ENCODE data around the gene GLIS1.

The GLIS1 gene

DNA sequence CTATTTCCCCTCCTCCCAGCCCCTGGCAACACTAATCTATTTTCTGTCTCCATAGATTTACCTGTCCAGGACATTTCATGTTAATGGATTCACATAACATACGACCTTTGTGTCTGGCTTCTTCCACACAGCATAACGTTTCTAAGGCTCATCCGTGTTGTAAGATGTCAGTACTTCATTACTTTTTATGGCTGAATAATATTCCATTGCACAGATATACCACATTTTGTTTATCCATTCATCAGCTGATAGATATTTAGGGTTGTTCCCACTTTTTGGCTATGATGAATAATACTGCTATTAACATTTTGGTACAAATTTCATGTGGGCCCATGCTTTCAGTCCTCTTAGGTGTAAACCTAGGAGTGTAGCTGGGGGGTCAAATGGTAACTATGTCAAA is 38.2 kb downstream of the GLIS1 start:
- POLR2A ChIA-PET, result no interaction called here

DNA sequence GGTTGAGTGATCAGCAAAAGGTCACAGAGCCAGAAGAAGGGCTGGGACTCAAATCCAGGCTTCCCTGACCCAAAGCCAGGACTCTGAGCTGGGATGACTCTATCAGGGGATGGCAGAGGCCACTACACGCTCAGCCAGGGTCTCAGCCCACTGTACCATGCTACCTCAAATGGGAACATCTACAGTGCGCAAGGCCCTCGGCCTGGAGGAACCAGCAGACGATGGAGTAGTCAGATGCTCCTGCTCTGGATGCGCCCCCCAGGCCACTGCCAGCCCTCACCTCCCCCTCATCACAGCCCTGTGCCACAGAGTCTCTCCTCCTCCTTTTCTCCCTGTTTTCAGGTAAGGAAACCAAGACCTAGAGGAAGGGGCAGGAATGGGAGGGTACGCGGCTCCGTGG is 39.0 kb downstream of the GLIS1 start:
- DNase-seq (ENCODE audit: extremely low spot score), result no peak
- no peak for TF ChIP-seq FOXK2 (IDR thresholded peaks at IDR 0.05)
- no peak for TF ChIP-seq SUZ12 (IDR thresholded peaks at IDR 0.05)
- no peak for TF ChIP-seq BHLHE40 (IDR thresholded peaks at IDR 0.05; ENCODE audit: borderline replicate concordance)
- TF ChIP-seq LEF1 (IDR thresholded peaks at IDR 0.05; ENCODE audit: borderline replicate concordance), result no peak
- no peak for TF ChIP-seq NFRKB (IDR thresholded peaks at IDR 0.05)
- TF ChIP-seq TARDBP (IDR thresholded peaks at IDR 0.05), result no peak
- no peak for TF ChIP-seq ARNT (IDR thresholded peaks at IDR 0.05)
- TF ChIP-seq L3MBTL2 (conservative IDR thresholded peaks at IDR 0.05), result no peak
- ChIA-PET CTCF (no interaction called here), POLR2A (no interaction called here)

More for the DNA sequence above, 38.2 kb downstream of the GLIS1 start:
- no peak for DNase-seq (ENCODE audit: extremely low spot score)
- CTCF ChIA-PET, result no interaction called here
- TF ChIP-seq ELF4 (IDR thresholded peaks at IDR 0.05) (no peak), CTBP1 (IDR thresholded peaks at IDR 0.05; ENCODE audit: borderline replicate concordance) (no peak), L3MBTL2 (conservative IDR thresholded peaks at IDR 0.05) (no peak), BHLHE40 (IDR thresholded peaks at IDR 0.05; ENCODE audit: borderline replicate concordance) (no peak)

DNA sequence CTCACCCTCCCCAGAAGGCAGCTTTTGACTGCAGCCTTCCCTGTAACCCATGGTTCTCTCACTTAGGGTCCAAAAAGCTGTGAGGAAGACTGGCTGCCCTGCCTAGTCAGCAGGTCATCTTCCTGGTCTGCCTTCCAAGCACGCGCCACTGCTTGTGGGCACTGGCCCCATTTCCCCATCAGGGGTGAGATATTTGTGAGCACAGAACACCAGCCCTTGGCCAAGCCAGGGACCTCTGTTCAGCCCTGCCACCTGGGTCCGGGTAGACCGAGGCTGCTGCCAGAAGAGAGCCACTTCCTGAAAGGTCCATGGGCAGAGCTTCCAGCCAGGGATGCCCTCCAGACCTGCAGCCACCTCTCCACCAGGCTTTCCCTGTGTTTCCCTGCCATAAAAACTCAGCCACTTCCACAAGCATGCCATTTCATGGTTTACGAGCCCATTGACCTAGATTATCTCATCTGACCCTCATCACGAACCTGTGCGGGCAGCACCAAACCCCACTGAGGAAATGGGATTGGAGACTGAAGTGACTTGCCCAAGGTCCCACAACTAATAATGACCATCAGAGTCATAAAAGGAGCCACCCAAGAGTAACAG is 40.5 kb downstream of the GLIS1 start:
- ChIA-PET CTCF (no interaction called here), POLR2A (no interaction called here)
- no peak for DNase-seq (ENCODE audit: extremely low spot score)
- TF ChIP-seq FOXM1 (IDR thresholded peaks at IDR 0.05; ENCODE audit: borderline replicate concordance) (no peak), L3MBTL2 (conservative IDR thresholded peaks at IDR 0.05) (no peak), BHLHE40 (IDR thresholded peaks at IDR 0.05; ENCODE audit: borderline replicate concordance) (no peak), ELF4 (IDR thresholded peaks at IDR 0.05) (no peak), SUZ12 (IDR thresholded peaks at IDR 0.05) (no peak), TARDBP (IDR thresholded peaks at IDR 0.05) (no peak), CTBP1 (IDR thresholded peaks at IDR 0.05; ENCODE audit: borderline replicate concordance) (no peak), HDGF (IDR thresholded peaks at IDR 0.05; ENCODE audit: borderline replicate concordance) (no peak), FOXA1 (IDR thresholded peaks at IDR 0.05) (no peak), SP1 (IDR thresholded peaks at IDR 0.05) (no peak), LEF1 (IDR thresholded peaks at IDR 0.05; ENCODE audit: borderline replicate concordance) (no peak), ZNF384 (IDR thresholded peaks at IDR 0.05) (no peak), FOXK2 (IDR thresholded peaks at IDR 0.05) (no peak), NFRKB (IDR thresholded peaks at IDR 0.05) (no peak)
- TF ChIP-seq, protein P1, sequence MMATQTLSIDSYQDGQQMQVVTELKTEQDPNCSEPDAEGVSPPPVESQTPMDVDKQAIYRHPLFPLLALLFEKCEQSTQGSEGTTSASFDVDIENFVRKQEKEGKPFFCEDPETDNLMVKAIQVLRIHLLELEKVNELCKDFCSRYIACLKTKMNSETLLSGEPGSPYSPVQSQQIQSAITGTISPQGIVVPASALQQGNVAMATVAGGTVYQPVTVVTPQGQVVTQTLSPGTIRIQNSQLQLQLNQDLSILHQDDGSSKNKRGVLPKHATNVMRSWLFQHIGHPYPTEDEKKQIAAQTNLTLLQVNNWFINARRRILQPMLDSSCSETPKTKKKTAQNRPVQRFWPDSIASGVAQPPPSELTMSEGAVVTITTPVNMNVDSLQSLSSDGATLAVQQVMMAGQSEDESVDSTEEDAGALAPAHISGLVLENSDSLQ (IDR thresholded peaks at IDR 0.05), result no peak

DNA sequence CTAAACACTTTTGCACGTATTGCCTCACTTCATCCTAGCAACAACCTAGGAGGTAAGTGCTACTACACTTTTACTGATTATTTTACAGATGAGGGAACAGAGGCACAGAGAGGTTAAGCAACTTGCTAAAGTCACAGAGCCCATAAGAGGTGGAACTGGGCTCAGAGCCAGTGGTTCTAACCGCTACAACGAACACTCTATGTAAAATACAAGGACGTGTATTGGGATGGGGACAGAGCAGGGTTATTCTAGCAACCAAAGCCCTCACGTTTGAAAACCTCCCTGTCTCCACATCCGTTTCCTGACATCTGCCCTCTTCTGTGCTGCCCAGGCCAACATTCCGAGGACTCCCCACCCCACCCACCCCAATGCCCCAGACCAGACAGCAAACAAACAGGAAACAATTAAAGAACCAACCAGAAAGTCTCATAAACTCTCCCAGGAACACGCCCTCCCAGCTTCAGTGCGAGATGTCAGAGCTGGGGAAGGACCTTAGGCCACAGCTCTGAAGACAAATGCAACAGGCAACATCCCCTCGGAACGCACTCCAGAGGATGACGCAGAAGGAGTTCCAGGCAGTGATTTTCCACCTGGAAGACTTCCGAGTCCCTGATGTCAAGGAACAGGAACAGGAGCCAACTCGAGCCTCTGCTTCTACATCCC is 41.1 kb downstream of the GLIS1 start:
- ChIA-PET POLR2A (no interaction called here), CTCF (interaction anchor here (1.1 kb wide), 1 partner anchor 18 kb away, joined by 4 read pairs; no protein-coding TSS in a partner anchor)
- TF ChIP-seq TARDBP (IDR thresholded peaks at IDR 0.05), result no peak
- no peak for TF ChIP-seq NFRKB (IDR thresholded peaks at IDR 0.05)
- TF ChIP-seq LEF1 (IDR thresholded peaks at IDR 0.05; ENCODE audit: borderline replicate concordance), result no peak
- no peak for TF ChIP-seq L3MBTL2 (conservative IDR thresholded peaks at IDR 0.05)
- no peak for TF ChIP-seq ELF4 (IDR thresholded peaks at IDR 0.05)
- no peak for DNase-seq (ENCODE audit: extremely low spot score)

DNA sequence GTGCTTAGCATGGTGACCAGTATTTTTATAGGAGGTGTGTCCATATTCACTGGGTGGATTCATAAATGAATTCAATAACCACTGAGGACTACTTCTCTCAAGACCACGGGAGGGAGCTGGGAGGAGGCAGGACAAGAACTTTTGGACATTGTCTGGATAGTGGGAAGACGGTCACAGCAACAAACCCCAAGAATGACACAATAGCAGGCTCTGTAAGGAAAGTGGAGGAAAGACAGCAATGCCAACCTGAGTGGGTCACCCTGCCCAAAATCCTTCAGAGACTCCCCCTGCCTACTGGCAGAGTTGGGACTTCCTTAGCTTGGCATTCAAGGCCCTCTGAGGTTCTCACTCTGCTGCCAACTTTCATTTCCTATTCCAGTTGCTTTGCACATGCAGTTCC is 42.0 kb downstream of the GLIS1 start:
- TF ChIP-seq LEF1 (IDR thresholded peaks at IDR 0.05; ENCODE audit: borderline replicate concordance), result no peak
- no peak for TF ChIP-seq FOXK2 (IDR thresholded peaks at IDR 0.05)
- no peak for TF ChIP-seq ARNT (IDR thresholded peaks at IDR 0.05)
- no peak for TF ChIP-seq L3MBTL2 (conservative IDR thresholded peaks at IDR 0.05)
- no peak for TF ChIP-seq CTBP1 (IDR thresholded peaks at IDR 0.05; ENCODE audit: borderline replicate concordance)
- no peak for TF ChIP-seq HDGF (IDR thresholded peaks at IDR 0.05; ENCODE audit: borderline replicate concordance)
- TF ChIP-seq FOXM1 (IDR thresholded peaks at IDR 0.05; ENCODE audit: borderline replicate concordance), result no peak
- TF ChIP-seq, protein P1 (IDR thresholded peaks at IDR 0.05), result no peak
- TF ChIP-seq TARDBP (IDR thresholded peaks at IDR 0.05), result no peak
- no peak for TF ChIP-seq SUZ12 (IDR thresholded peaks at IDR 0.05)
- no peak for TF ChIP-seq NFRKB (IDR thresholded peaks at IDR 0.05)
- TF ChIP-seq ZNF384 (IDR thresholded peaks at IDR 0.05), result no peak
- TF ChIP-seq SP1 (IDR thresholded peaks at IDR 0.05), result no peak
- no peak for TF ChIP-seq FOXA1 (IDR thresholded peaks at IDR 0.05)
- no peak for TF ChIP-seq ELF4 (IDR thresholded peaks at IDR 0.05)
- ChIA-PET CTCF (interaction anchor here (1.1 kb wide), 1 partner anchor 19 kb away, joined by 4 read pairs; no protein-coding TSS in a partner anchor), POLR2A (interaction anchor here (0.6 kb wide), 1 partner anchor 12 kb away, joined by 3 read pairs; no protein-coding TSS in a partner anchor)

DNA sequence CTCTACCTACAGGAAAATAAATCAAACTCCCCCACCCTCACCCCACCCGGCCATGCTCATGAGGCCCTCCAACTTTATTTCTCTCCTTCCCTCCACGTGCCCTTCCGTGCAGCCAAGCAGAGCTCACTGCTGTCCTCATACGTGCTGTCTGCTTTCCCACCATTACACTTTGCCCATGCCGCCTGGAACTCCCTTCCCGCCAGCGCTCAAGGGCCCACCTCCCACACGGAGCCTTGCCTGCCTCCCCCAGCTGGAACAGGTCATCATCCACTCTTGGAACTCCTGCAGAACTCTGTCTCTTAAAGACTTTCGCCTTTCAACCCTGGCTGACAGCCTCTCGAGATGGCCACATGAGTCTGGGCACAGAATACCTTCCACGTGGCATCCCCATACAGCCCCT is 42.4 kb downstream of the GLIS1 start:
- CTCF ChIA-PET, result interaction anchor here (1.0 kb wide), 1 partner anchor 19 kb away, joined by 4 read pairs; no protein-coding TSS in a partner anchor
- DNase-seq (ENCODE audit: extremely low spot score), result no peak
- TF ChIP-seq HDGF (IDR thresholded peaks at IDR 0.05; ENCODE audit: borderline replicate concordance) (no peak), BHLHE40 (IDR thresholded peaks at IDR 0.05; ENCODE audit: borderline replicate concordance) (no peak), CTBP1 (IDR thresholded peaks at IDR 0.05; ENCODE audit: borderline replicate concordance) (no peak), ZNF384 (IDR thresholded peaks at IDR 0.05) (no peak), L3MBTL2 (conservative IDR thresholded peaks at IDR 0.05) (no peak), ELF4 (IDR thresholded peaks at IDR 0.05) (no peak), FOXA1 (IDR thresholded peaks at IDR 0.05) (no peak), LEF1 (IDR thresholded peaks at IDR 0.05; ENCODE audit: borderline replicate concordance) (no peak), FOXM1 (IDR thresholded peaks at IDR 0.05; ENCODE audit: borderline replicate concordance) (no peak), ARNT (IDR thresholded peaks at IDR 0.05) (no peak), SP1 (IDR thresholded peaks at IDR 0.05) (no peak)
- TF ChIP-seq, protein P1 (IDR thresholded peaks at IDR 0.05), result no peak
- POLR2A ChIA-PET, result no interaction called here

More for the DNA sequence above, 42.0 kb downstream of the GLIS1 start:
- no peak for DNase-seq (ENCODE audit: extremely low spot score)
